ENCODE data around the gene NCLN. TPM values are rescaled to one million over a fixed set of nuclear protein-coding genes. Genes with fewer than 3 reads are reported as not detected.
A peak's percentile ranks its signal among the peaks of the same experiment; 100 is the strongest.

NCLN gene
- total and polyA plus RNA-seq, 9 of the 15 experiments (the other 6 are each of a cell fraction or from before 2014, with no cell fraction given) = 3.8 to 126 (median 39.6) TPM

GRCh38 chr19:3159565-3159964, 26.2 kb upstream of the NCLN start:
- BruUV-seq (replicated peaks) = no TSS peak
- Histone ChIP-seq H3K9me1 (ENCODE audit: control insufficient read depth, insufficient read depth, low read length) (no peaks in the 10 kb centered on the region), H4K20me1 (replicated peaks; ENCODE audit: control insufficient read depth, insufficient read depth, low read length) (no peaks in the 10 kb centered on the region), H3K9me3 (replicated peaks; ENCODE audit: control insufficient read depth, insufficient read depth, low read depth, low read length) (peaks cover 8% of the 10 kb centered on the region), H3K9ac (ENCODE audit: insufficient read depth in 1 of 2, low read depth in 2 of 2, low read length in 2 of 2) (no peak overlapping the region), H2AFZ (ENCODE audit: low read depth, low read length) (no peak overlapping the region), H3K27ac (ENCODE audit: extremely low read depth, low read depth, low read length) (no peak overlapping the region; the same call in 2 of the 3 replicates), H3K4me2 (ENCODE audit: insufficient read depth, low read length) (no peak overlapping the region), H3K36me3 (ENCODE audit: control insufficient read depth, insufficient read depth, low read length) (no peaks in the 10 kb centered on the region), H3K4me3 (no peak overlapping the region), H3K79me2 (ENCODE audit: control insufficient read depth, insufficient read depth, low read length) (peaks cover 4% of the 10 kb centered on the region; the same call in 1 of the 3 replicates), H3K27me3 (ENCODE audit: control insufficient read depth in 2 of 2, insufficient read depth in 2 of 2, low read length in 2 of 2) (no peaks in the 10 kb centered on the region), H3K4me1 (replicated peaks in 1 of 2; ENCODE audit: control insufficient read depth in 2 of 2, insufficient read depth in 2 of 2, low read length in 2 of 2) (peaks cover 10 to 36% of the 10 kb centered on the region in 2 experiments)
- ChIA-PET CTCF (ENCODE audit: low intra/inter-chr PET ratio) (no interaction called here), POLR2A (interaction anchor here (0.5 kb wide), 1 partner anchor 145 kb away, joined by 3 read pairs; no protein-coding TSS in a partner anchor)
- intact Hi-C loops (cut with micrococcal nuclease) (no loop called here), in situ Hi-C loops (cut with MboI) (loop anchor here (5.0 kb wide), 1 partner anchor 207 kb away; no protein-coding TSS in a partner anchor)
- no peak for FAIRE-seq
- 74% methylated on average over 8 of the region's 8 CpGs for WGBS (ENCODE audit: insufficient coverage, low coverage, missing lambda C conversion rate)
- DNase-seq (ENCODE audit: extremely low read depth in 1 of 4, low spot score in 3 of 4) = no peak
- ATAC-seq = no peak
- TF ChIP-seq TRIM24 (IDR thresholded peaks at IDR 0.05) (no peak), CREM (IDR thresholded peaks at IDR 0.05; ENCODE audit: low read depth) (no peak)

GRCh38 chr19:3160219-3160618, 25.5 kb upstream of the NCLN start:
- peak overlapping the region; percentile 66 for H2AFZ ChIP-seq (ENCODE audit: low read depth, low read length)
- CTCF ChIA-PET (ENCODE audit: low intra/inter-chr PET ratio) = no interaction called here
- H3K4me1 ChIP-seq (replicated peaks in 1 of 2; ENCODE audit: control insufficient read depth in 2 of 2, insufficient read depth in 2 of 2, low read length in 2 of 2) = peaks cover 10 to 30% of the 10 kb centered on the region in 2 experiments
- no peak for FAIRE-seq
- H3K36me3 ChIP-seq (ENCODE audit: control insufficient read depth, insufficient read depth, low read length) = no peaks in the 10 kb centered on the region
- no peaks in the 10 kb centered on the region for H4K20me1 ChIP-seq (replicated peaks; ENCODE audit: control insufficient read depth, insufficient read depth, low read length)
- peak in 1 of 4 experiments; percentile 6 for DNase-seq (ENCODE audit: extremely low read depth in 1 of 4, low spot score in 3 of 4)
- no peak for ATAC-seq
- no peak overlapping the region for H3K4me3 ChIP-seq
- WGBS (ENCODE audit: insufficient coverage, low coverage, missing lambda C conversion rate) = 11% methylated on average over 2 of the region's 3 CpGs
- in situ Hi-C loops (cut with MboI) (no loop called here), intact Hi-C loops (cut with micrococcal nuclease) (no loop called here)
- no peaks in the 10 kb centered on the region for H3K79me2 ChIP-seq (ENCODE audit: control insufficient read depth, insufficient read depth, low read length)
- no peak overlapping the region for H3K4me2 ChIP-seq (ENCODE audit: insufficient read depth, low read length)
- POLR2A ChIA-PET = interaction anchor here (0.5 kb wide), 1 partner anchor 661 kb away, joined by 3 read pairs; no protein-coding TSS in a partner anchor
- peak overlapping the region; percentile 2; the same call in 1 of the 3 replicates for H3K27ac ChIP-seq (ENCODE audit: extremely low read depth, low read depth, low read length)
- peaks cover 8% of the 10 kb centered on the region for H3K9me3 ChIP-seq (replicated peaks; ENCODE audit: control insufficient read depth, insufficient read depth, low read depth, low read length)
- H3K9ac ChIP-seq (ENCODE audit: insufficient read depth in 1 of 2, low read depth in 2 of 2, low read length in 2 of 2) = no peak overlapping the region
- BruUV-seq (replicated peaks) = no TSS peak
- H3K9me1 ChIP-seq (ENCODE audit: control insufficient read depth, insufficient read depth, low read length) = no peaks in the 10 kb centered on the region
- no peaks in the 10 kb centered on the region for H3K27me3 ChIP-seq (ENCODE audit: control insufficient read depth in 2 of 2, insufficient read depth in 2 of 2, low read length in 2 of 2)
- TF ChIP-seq YY1 (IDR thresholded peaks at IDR 0.05; ENCODE audit: borderline replicate concordance in 1 of 3, control insufficient read depth in 1 of 3, extremely low read depth in 1 of 3, insufficient read depth in 3 of 3, insufficient read length in 1 of 3, insufficient replicate concordance in 2 of 3, low read depth in 1 of 3, low read length in 2 of 3) = peak in 2 of 3 experiments; percentile 52 to 80
